HG03196 (cell line): Measurements from ENCODE around the gene LGALS4.
A peak's percentile ranks its signal among the peaks of the same experiment; 100 is the strongest.
"Not testable (repeated sequence)": the region's sequence is repeated elsewhere in the genome, so short reads cannot be mapped to it uniquely, and the experiment has no call there.

ENCODE experiments used
- ATAC-seq: cut with Tn5 transposase; IDR thresholded peaks from one replicate; pipeline ENCODE4 v1.9.1; 2021; ENCODE audit not compliant: unreplicated experiment

Gene LGALS4

GRCh38 chr19:38843175-38843758 lies 30.5 kb upstream of the LGALS4 start:
- no peak for ATAC-seq

GRCh38 chr19:38842439-38843174 lies 29.9 kb upstream of the LGALS4 start:
- ATAC-seq: no peak

GRCh38 chr19:38841787-38842438 lies 29.2 kb upstream of the LGALS4 start:
- ATAC-seq: no peak

DNA sequence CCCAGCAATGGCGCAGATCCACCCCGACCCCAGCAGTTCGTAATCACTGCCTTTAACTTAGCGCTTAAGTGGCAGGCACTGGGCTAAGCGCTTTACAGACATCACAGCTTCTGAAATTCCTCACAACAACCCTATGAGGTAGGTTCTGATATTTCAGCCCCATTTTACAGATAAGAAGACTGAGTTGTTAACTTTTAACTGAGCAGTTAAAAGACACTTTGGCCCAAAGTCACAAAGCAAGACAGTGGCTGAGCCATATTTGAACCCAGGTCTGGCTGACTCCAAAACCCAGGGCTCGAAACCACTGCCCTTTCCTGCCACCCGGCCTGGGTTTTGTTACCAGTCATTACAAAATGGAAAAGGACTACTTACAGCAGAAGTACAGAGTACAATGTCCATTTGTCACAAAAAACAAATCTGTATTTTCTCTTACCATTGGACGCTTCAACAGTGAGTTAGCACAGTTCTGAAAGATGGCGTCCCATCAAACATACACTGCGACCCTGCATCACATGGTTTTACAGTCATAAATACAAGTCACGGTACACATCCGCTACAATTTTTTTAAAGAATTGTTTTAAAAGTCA lies 28.5 kb upstream of the LGALS4 start:
- ATAC-seq: no peak

- no peak for ATAC-seq
Measured at GRCh38 chr19:38840583-38840968, 27.8 kb upstream of the LGALS4 start.

GRCh38 chr19:38839816-38840582 lies 27.3 kb upstream of the LGALS4 start:
- ATAC-seq: no peak

- no peak for ATAC-seq
Measured at GRCh38 chr19:38838986-38839761, 26.4 kb upstream of the LGALS4 start.

- ATAC-seq: no peak
Measured at GRCh38 chr19:38838208-38838985, 25.7 kb upstream of the LGALS4 start.

DNA sequence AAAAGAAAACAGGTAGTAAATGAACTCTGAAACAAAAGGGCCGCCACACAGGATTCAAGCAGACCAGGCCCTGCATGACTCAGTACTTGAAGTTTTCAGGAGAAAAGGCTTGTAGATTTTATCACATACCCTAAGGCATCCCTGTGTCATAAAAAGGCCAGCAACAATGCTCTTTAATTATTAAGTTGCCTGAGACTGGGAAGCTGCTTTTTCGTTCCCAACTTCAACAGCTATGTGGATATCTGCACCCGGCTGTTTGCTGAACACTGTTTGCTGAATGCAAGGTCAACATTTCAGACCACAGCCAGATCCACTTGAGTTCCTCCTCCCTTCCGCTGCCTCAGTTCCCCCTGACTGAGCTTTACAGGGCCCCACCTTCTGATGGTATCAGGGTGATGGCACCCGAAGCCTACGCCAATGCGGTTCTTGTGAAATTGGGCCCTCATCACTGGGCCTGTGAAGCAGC lies 24.9 kb upstream of the LGALS4 start:
- no peak for ATAC-seq

DNA sequence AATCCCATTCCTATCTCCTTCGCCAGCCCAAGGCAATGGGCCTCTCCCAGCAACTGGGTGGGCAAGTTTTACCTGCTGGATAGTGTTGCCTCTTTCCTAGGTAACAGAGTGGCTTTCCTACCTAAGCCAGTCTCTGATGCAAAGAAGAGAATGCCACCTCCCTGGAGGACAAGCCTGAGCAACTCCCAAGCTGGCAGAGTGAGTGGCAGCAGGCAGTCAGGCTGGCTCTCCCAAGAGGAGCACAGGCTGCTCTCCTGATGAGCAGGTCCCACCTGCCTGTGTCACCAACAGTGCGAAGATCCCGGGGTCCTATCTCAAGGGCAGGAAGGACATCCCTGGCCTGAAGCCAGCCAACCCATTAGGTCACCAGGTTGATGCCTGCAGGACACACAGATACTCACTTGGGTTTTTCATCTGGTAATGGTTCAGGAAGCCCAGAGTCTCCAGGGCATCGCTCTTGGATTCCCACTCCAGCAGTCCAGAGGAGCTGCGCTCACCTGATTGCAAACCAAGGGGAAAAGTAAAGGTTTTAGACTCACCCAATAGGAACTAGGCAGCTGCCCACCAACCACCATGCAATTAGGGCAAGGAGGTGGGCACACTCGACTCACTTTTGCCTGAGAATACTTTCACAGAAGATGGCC lies 24.4 kb upstream of the LGALS4 start:
- no peak for ATAC-seq

DNA sequence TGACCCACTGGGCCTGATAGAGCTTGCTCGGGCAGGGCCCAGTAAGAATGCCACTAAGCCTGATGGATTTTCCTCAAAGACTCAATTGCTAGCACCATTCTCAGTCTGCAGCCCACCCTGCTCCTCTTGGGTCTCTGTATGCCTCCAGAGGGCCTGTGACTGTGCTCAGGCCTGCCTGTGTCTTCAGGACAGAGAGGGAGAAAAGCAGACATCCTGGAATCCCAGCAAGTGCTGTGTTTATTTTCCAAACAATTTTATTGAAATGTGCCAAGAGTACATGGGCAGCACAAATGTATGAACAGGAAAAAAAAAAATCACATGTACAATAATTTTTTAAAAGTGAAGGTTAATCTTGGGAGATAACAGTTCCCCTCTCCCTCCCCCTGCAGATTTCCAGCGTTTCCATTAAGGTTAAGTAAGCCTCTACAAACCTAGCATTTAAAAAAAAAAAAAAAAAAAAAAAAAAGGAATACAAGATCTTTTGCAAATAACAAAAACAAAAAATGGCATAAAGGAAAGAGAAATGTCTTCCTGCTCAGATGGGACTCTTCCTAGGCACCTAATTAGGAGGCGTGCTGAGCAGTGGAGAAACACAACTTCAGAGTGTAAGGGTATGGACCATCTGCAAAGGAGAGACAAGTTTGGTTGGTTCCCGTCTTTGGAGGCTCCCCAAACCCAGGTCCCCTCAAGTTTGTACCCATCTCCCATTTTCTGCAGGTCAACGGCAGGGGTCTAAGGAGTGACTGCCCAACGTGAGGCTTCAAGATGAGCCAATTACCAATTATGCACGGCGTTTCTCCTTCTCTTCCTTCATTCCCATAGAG lies 23.6 kb upstream of the LGALS4 start:
- no peak for ATAC-seq

- no peak for ATAC-seq
Measured at GRCh38 chr19:38834590-38834989, 21.8 kb upstream of the LGALS4 start.

DNA sequence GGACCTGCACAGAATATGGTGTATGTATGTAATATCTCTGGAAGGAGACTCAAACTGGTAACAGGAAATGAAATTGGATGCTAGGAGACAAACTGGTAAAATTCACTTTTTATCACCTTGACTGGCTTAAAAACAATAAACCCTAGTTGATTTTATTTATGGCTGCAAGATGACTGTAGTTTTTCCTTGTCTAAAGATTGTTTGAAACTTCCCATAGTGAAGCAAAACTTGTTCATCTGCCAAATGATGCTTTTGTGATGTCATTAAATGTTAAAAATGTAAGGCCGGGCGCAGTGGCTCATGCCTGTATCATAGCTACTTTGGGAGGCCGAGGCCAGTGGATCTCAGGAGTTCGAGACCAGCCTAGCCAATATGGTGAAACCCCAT lies 21.4 kb upstream of the LGALS4 start:
- ATAC-seq: no peak

DNA sequence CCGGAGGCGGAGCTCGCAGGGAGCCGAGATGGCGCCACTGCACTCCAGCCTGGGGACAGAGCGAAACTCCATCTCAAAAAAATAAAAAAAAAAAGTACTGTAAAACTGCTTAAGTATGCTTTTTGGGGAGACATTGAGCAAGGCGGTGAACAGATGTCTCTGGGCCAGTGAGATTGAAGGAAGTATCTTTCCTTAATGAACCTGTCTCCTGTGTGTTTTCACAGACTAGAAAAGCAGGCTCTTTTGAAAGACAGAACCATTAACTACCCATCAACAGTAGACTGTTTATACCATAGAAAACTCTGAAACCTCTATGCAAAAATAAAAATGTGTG lies 20.3 kb upstream of the LGALS4 start:
- ATAC-seq: no peak

DNA sequence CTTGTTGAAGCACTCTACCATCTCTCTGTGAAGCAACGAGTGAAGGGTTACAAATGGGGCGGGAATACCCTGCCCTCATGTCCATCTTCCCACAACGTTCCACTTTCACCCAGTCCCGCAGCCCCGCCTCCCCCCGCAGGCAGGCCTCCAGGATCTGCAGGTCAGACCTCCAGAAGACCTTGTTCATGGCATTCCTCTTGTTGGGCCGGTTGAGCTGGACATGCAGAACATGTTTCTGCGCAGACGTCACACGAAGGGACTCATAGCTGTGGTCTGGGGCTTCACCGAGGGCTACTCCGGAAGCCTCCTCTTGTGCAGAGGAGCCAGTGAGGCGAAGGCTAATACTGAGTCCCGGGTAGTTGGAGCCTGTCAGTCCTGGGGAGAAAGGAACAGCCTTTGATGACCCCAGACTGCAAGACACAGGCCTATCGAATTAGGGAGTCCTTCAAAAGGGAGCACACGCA lies 18.4 kb upstream of the LGALS4 start:
- ATAC-seq: peak; percentile 32

DNA sequence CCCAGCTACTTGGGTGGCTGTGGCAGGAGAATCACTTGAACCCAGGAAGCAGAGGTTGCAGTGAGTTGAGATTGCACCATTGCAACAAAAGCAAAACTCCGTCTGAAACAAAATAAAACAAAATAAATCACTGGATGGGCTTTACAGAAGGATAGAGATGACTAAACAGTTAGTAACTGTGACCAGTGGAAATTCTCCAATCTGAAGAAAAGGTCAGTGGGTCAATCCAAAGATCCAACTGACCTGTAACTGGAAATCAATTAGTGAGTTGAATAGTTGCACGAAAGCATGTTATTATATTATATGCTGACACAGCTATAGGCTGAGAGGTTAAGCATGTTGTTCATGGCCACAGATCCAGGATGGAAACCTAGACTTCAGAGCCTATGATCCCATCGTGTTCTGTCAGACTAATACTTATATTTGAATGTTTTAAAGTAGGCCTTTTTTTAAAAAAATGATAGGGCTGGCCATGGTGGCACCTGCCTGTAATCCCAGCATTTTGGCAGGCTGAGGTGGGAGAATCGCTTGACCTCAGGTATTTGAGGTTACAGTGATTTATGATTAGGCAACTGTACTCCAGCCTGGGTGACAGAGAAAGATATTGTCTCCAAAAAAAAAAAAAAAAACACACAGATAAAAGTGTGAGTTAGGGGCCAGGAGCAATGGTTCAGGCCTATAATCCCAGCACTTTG lies 17.4 kb upstream of the LGALS4 start:
- no peak for ATAC-seq

GRCh38 chr19:38829203-38829602 lies 16.5 kb upstream of the LGALS4 start:
- ATAC-seq: not testable (repeated sequence)
